DND-41 (cell line): Measurements from ENCODE around the gene RNF225.

Source experiments
- EZH2 ChIP-seq: IDR thresholded peaks from 3 replicates; pipeline ENCODE4 v1.6.1; 2012; ENCODE audit warnings: borderline replicate concordance, low read depth, mild to moderate bottlenecking, moderate library complexity, low read length, inconsistent platforms; ENCODE audit not compliant: severe bottlenecking
- TF ChIP-seq, protein P1 (sequence below): IDR thresholded peaks from 2 replicates; pipeline ENCODE4 v1.5.1; 2012; ENCODE audit warnings: borderline replicate concordance, low read length, moderate library complexity, mild to moderate bottlenecking; ENCODE audit not compliant: poor library complexity, severe bottlenecking; ENCODE audit errors: extremely low read depth

DNA sequence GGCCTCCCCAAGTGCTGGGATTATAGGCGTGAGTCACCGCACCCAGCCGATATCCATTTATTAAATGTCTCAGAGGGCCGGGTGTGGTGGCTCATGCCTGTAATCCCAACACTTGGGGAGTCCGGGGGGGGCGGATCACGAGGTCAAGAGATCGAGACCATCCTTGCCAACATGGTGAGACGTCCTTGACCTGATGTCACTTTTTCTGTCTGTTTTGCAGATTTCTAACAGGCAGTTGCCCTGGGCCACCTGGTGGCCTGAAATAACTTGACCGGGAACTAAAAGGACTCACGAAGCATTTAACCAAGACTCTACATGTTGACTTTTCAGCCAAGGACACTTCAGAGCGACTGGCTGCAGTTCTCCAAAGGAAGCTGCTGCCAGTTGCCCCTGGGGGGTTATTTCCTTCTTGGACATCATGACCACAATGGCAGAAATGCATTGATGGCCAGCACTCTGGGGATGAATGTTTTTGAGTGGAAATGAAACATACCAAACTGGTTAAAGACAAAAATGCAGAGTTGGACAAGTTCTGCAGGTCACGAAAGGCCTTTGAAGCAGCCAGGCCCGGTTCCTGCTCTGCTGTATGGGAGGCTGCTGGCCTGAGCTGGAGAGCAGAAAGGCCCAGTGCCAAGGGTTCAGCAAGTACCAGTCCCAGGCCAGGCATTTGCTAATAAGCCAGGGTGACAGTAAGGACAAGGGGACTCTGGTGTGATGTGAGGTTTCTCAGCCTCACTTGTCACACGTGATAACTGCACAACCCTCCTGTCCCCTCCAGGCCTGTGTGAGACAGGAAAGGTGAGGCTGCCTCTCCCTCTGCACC lies 22.9 kb upstream of the RNF225 start:
- TF ChIP-seq EZH2 = no peak
- TF ChIP-seq, protein P1, sequence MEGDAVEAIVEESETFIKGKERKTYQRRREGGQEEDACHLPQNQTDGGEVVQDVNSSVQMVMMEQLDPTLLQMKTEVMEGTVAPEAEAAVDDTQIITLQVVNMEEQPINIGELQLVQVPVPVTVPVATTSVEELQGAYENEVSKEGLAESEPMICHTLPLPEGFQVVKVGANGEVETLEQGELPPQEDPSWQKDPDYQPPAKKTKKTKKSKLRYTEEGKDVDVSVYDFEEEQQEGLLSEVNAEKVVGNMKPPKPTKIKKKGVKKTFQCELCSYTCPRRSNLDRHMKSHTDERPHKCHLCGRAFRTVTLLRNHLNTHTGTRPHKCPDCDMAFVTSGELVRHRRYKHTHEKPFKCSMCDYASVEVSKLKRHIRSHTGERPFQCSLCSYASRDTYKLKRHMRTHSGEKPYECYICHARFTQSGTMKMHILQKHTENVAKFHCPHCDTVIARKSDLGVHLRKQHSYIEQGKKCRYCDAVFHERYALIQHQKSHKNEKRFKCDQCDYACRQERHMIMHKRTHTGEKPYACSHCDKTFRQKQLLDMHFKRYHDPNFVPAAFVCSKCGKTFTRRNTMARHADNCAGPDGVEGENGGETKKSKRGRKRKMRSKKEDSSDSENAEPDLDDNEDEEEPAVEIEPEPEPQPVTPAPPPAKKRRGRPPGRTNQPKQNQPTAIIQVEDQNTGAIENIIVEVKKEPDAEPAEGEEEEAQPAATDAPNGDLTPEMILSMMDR = no peak
